Ureter (tissue), 1 donor: ENCODE measurements around the gene BCL2. TPM values are rescaled to one million over a fixed set of nuclear protein-coding genes. Genes with fewer than 3 reads are reported as not detected.

Source experiments
- DNase-seq: peaks from one replicate; pipeline ENCODE4 v3.0.0-alpha.2; 2020; ENCODE audit warnings: low spot score
- total RNA-seq: library from RNA; stranded (reverse); gene quantifications from one replicate; pipeline ENCODE4 v1.2.4, GENCODE V29; 2023
- donor health status: DM: yes; HTN: yes; CAD: no.

BCL2 gene
- total RNA-seq, 1 donor from 2014 or later = 13.3 TPM

- DNase-seq = no peak
These were observed 162.1 kb downstream of the BCL2 start for GRCh38 chr18:63157293-63158011.

DNA sequence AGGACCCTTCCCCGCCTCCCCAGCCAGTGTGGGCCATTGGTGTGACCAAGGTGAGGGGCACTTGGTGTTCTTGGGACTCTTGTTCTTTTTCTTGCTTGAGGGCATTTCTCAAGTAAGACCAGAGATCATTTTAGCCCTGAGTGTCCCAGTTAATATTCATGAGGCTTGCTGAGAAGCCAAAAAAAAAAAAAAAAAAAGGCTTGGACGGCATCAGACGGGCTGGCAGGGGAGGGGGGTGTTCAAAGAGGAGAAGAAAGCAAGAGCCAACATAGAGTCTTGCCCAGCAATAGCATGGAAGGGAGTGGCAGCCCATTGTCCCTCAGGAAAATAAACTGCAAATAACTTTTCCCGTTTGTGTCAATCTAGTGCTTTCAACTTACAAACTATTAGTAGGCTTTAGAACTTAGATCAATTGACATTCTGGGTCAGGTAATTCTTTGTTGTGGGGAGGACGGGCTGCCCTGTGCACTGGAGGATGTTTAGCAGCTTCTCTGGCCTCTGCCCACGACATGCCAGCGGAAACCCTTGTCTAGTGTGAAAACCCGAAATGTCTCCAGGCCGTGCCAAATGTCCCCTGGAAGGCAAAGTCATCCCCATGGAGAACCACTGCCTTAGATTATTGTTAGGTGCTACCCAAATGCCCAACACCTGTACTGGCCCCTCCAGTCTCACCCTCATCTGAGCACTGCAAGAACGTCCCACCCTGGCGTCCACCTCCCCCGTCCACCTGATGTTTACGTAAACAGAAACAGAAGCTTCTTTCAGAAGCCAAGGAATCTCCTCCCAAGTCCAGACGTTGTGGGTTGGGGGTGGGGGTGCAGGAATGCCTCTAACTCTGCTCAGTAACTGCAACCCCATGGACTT is 163.4 kb downstream of the BCL2 start:
- DNase-seq = no peak

GRCh38 chr18:63155169-63155852 is 164.3 kb downstream of the BCL2 start:
- DNase-seq = peak; percentile 85

DNA sequence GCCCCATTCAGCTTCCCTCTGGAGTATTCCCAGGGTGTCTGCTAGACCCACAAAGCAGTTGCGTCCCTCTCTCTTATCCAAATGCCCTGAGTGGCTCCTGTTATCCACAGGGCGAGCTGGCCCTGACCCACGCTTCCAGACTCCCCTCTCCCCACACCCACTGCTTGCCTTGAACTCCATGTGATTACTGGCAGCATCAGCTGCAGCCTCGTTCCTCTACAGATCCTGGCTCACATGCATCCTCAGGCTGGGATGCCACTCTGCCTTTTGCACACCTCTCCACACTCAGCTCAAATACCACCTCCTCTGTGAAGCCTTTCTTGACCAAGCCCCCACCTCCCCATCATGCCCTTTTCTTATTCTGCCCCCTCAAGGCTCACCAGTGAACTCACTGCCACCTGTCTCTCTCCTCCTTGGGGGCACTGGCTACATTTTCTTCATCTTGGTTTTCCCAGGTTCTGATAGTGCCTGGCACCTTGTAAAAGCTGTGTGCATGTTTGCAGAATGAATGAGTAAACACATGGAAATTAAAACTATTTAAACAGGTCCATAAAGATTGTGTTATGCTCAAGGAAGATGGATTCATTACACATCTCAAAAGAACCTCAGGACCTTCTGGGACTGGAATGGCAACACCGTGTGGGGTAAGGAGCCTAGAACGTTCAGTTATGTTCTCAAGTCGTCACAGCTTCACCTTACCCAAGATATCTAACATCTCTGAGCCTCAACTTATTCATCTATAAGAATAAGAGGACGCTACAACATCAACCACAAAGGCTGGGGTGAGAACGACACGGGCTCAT is 165.0 kb downstream of the BCL2 start:
- no peak for DNase-seq

DNA sequence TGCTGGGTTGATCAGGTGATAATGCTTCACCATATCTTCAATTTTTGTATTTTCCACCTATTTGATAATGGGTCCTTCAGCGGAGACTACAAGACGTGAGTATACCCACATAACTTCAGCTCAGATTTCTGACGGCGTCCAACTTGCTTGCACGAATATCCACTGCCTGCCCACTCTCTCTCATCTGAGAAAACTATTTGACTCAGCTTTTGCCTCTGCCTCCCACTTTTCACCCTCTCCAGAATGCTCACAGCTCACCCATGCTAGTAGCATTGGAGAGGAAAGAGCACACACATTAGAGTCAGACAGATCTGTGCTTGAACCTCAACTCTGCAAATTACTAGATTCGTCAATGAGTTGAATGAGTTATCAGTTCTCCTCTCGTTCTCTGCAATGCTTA is 166.8 kb downstream of the BCL2 start:
- DNase-seq = no peak

DNA sequence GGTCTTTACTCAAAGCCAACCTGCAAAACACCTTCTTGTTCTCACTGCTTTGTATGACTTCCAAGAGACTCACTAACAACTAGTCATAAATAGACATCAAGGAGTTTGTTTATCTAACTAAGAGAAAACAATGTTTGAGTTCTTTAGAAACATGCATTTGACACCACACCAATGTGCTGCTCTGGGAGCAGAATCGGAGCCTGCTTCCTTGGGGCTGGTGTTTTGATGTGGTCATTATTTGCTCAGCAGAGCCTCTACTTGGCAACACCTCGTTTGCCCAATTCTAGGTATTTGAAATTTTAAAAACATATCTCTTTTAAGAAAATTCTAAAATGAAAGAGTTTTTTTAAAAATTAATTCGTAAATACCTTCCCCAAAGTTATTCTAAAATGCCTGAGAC is 167.5 kb downstream of the BCL2 start:
- DNase-seq = no peak

GRCh38 chr18:63151539-63151938 is 168.0 kb downstream of the BCL2 start:
- no peak for DNase-seq

DNA sequence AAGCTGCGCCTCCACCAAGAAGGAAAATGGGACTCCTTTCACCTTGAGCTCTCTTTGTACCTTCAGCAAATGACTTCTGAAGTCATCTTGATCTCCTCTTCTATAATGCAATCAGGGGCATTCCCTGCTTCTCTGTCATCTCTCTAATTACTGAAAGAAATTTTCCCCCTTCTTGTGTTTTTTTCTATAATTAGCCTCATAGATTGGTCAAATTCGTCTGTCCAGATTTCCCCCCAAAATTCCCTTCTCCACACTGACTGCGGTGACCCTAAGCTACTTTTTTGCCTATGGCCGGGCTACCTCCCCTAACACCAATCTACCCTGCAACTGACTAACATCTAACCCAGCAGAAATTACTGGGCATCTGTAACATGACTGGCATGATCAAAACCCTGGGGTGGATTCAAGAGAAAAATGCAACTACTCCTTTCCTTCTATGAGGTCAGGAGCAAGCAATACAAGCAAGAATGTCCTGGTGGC is 168.6 kb downstream of the BCL2 start:
- no peak for DNase-seq

GRCh38 chr18:63150326-63150725 is 169.2 kb downstream of the BCL2 start:
- DNase-seq = no peak

- no peak for DNase-seq
These were observed 170.3 kb downstream of the BCL2 start for GRCh38 chr18:63149302-63149587.

- DNase-seq = no peak
These were observed 170.9 kb downstream of the BCL2 start for GRCh38 chr18:63148449-63149301.

DNA sequence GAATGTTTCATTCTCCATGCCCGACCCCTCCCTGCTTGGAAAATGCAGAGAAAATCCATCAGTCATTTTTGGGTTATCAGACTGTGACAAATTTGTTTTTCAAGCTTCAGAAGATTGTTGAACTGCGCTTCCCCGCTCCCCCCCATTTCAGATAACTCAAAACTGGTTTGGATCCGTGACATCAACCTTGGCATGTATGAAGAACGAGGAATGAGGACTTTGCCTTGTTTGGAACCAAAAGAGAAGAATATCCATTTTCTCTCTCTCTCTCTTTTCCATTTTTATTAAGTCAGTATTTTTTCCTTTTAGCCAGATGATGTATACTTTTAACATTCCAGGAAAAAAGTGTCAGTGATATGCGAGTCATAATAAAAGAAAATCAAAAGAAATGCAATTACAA is 171.6 kb downstream of the BCL2 start:
- DNase-seq = no peak

GRCh38 chr18:63146828-63147409 is 172.7 kb downstream of the BCL2 start:
- DNase-seq = no peak

DNA sequence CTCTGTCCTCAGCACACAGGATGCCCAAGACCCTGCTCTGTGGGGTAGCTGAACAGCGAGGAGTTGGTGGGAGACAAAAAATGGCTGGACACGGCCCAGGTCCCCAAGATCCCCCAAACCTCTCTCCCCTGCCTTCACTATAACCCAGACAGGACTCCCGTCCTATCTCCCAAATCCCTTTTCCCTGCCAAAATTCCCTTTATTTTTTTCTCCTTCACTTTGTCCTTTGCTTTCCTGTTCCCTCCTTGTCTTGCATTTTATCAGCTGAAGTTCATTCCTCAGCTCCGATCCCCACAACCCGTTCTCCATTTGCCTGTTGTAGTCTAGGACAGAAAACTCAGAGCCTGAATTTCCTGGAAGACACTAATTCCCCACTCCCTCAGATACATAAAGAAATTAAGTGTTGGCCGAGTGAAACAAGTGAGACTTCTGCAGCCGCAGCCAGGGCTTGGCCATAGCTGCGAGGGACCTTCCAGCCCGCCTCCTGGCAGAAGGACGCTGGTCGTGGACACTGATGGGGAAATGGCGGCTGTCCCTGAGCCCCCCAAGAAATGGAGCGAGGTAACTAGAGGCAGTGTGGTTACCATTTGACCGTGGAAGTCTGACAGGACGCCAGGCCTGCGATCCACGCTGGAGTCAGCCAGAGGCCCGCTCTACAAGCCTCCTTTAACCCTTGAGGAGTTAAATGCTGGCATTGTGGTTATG is 173.6 kb downstream of the BCL2 start:
- DNase-seq = no peak

DNA sequence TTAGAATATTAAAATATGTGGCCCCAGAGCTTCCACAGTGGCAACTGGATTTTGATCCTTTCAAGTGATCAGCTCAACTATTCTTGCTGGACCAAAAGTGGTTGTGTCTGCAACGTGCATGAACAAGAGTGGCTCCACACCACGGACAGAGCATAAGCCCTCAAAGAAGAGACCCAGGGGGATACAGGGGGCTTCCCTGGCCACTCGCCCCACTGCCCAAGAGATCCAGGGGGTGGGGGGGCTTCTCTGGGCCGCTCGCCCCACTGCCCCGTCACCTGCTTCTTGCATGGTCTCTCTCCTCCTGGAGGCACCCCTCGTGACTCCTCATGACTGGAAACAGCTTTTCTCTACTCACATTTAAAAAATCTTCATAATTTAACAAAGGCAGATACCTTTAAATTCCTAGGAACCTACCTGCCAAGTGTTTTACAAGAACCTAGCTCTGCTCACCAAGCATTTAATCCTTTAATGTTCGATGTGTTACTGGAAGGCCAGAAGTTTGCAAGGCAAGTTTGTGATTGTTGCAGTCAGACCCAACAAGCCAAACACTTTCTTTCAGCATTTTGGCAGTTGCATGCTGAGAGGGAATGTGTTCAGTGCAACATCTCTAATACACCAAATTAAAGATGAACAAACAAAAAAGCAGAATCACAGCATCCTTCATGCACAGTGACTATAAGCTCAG is 174.3 kb downstream of the BCL2 start:
- DNase-seq = no peak

DNA sequence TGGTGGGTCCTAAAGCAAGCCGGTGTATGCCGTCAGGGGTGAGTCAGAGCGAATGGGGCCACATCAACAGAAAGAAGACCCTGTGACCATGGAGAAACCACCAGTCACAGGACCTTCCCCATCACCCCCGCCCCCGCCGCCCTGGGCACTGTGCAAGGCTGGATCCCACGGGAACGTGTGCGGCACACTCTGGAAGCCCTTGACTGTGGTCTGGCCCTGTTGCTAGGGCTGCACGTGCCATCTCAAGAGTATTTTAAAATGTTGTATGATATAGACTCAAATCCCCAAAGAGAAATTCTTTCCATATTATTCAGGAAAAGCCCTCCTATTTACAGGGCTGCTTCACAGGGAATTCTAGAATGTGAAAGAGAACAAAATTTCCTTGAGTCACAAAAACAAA is 174.8 kb downstream of the BCL2 start:
- DNase-seq = no peak

DNA sequence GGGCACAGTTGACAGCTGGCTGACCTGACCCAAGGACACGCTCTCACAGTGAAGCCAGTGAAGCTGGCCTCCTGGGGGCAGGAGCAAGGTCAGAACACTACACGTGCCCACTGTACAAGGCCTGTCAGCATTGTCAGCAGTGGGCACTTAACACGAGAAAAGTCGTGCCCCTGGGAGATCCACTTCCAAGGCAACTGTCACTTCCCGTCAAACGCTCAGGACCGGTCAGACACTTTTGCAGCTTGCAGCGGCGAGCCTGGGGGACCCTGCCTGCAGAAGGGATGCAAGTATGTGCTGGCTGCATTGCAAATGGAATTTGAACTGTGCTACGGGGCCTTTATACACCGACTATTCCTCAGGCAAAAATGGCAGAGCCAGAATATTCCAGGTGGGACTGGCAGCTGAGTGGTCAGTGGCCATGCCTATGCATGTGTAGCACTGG is 176.2 kb downstream of the BCL2 start:
- no peak for DNase-seq

GRCh38 chr18:63142594-63143225 is 176.9 kb downstream of the BCL2 start:
- DNase-seq = no peak

GRCh38 chr18:63141778-63142176 is 177.8 kb downstream of the BCL2 start:
- DNase-seq = no peak
